HEK293 (cell line): ENCODE measurements around the gene PRKCA.

Experiments
- CTCF ChIA-PET: fragments of 350-600 bp; formaldehyde crosslinking; extraction: SDS; loops from one replicate; lab custom pipeline; 2021; ENCODE audit warnings: antibody characterized with exemption; lab: Yijun Ruan, JAX
- POLR2A ChIA-PET: fragments of 300-600 bp; formaldehyde crosslinking; extraction: SDS; loops from one replicate; lab custom pipeline; 2020; ENCODE audit warnings: antibody characterized with exemption, inconsistent platforms; lab: Yijun Ruan, JAX
- H3K27ac ChIP-seq: fragments of 200-500 bp; sonication (Bioruptor generic); 2 replicates; pipeline ENCODE4 v1.5.1; 2014; ENCODE audit warnings: low read depth, low read length, control low read depth, inconsistent platforms; ENCODE audit errors: extremely low read depth
- H3K36me3 ChIP-seq, 2 experiments: fragments of 200-500 bp in 1 of 2; sonication (Bioruptor generic) in 1 of 2; 1 replicate in 1 of 2; 2 replicates in 1 of 2; pipeline ENCODE4 v1.5.1; 2014 to 2017; ENCODE audit warnings: inconsistent platforms in 2 of 2, low read length in 2 of 2; ENCODE audit not compliant: control insufficient read depth in 2 of 2, insufficient read depth in 1 of 2
- H3K4me1 ChIP-seq: fragments of 200-500 bp; sonication (Bioruptor generic); 2 replicates; pipeline ENCODE4 v1.5.1; 2014; ENCODE audit warnings: mild to moderate bottlenecking, low read length, inconsistent platforms; ENCODE audit not compliant: control insufficient read depth, insufficient read depth
- H3K4me3 ChIP-seq: 2 replicates; pipeline ENCODE4 v1.5.1; 2011; ENCODE audit warnings: low read depth, mild to moderate bottlenecking, control low read depth, low read length, moderate library complexity
- H3K9me3 ChIP-seq: fragments of 200-500 bp; sonication (Bioruptor generic); 2 replicates; pipeline ENCODE4 v1.5.1; 2014; ENCODE audit warnings: low read depth, low read length, inconsistent platforms; ENCODE audit not compliant: control insufficient read depth, insufficient read depth
- ATF2 ChIP-seq: fragments of 450-650 bp; formaldehyde crosslinking; IDR thresholded peaks from 2 replicates; pipeline ENCODE4 v1.5.1; 2016; ENCODE audit warnings: missing biosample characterization, missing genetic modification characterization, low read depth
- GLIS1 ChIP-seq: fragments of 450-650 bp; formaldehyde crosslinking; IDR thresholded peaks from 2 replicates; pipeline ENCODE4 v1.5.1; 2016; ENCODE audit warnings: missing biosample characterization, missing genetic modification characterization
- KLF8 ChIP-seq: fragments of 450-650 bp; formaldehyde crosslinking; IDR thresholded peaks from 2 replicates; pipeline ENCODE4 v1.5.1; 2016; ENCODE audit warnings: missing biosample characterization, missing genetic modification characterization
- PRDM6 ChIP-seq: fragments of 450-650 bp; formaldehyde crosslinking; IDR thresholded peaks from 2 replicates; pipeline ENCODE4 v1.5.1; 2017; ENCODE audit warnings: missing biosample characterization, missing genetic modification characterization
- SP3 ChIP-seq: fragments of 450-650 bp; formaldehyde crosslinking; IDR thresholded peaks from 2 replicates; pipeline ENCODE4 v1.5.1; 2016; ENCODE audit warnings: missing biosample characterization, missing genetic modification characterization
- TSHZ1 ChIP-seq: fragments of 450-650 bp; formaldehyde crosslinking; IDR thresholded peaks from 2 replicates; pipeline ENCODE4 v1.5.1; 2016; ENCODE audit warnings: missing biosample characterization, missing genetic modification characterization, borderline replicate concordance
- WT1 ChIP-seq: fragments of 450-650 bp; formaldehyde crosslinking; IDR thresholded peaks from 2 replicates; pipeline ENCODE4 v1.5.1; 2016; ENCODE audit warnings: missing biosample characterization, missing genetic modification characterization
- YY1 ChIP-seq: fragments of 450-650 bp; formaldehyde crosslinking; IDR thresholded peaks from 2 replicates; pipeline ENCODE4 v1.5.1; 2018; ENCODE audit warnings: missing biosample characterization, missing genetic modification characterization
- YY2 ChIP-seq: fragments of 450-650 bp; formaldehyde crosslinking; IDR thresholded peaks from 2 replicates; pipeline ENCODE4 v1.5.1; 2016; ENCODE audit warnings: missing biosample characterization, missing genetic modification characterization
- ZBTB10 ChIP-seq: fragments of 450-650 bp; formaldehyde crosslinking; IDR thresholded peaks from 2 replicates; pipeline ENCODE4 v1.5.1; 2016; ENCODE audit warnings: missing biosample characterization, missing genetic modification characterization
- ZBTB21 ChIP-seq: fragments of 450-650 bp; formaldehyde crosslinking; IDR thresholded peaks from 2 replicates; pipeline ENCODE4 v1.5.1; 2017; ENCODE audit warnings: missing biosample characterization, missing genetic modification characterization
- ZNF121 ChIP-seq: fragments of 450-650 bp; formaldehyde crosslinking; IDR thresholded peaks from 2 replicates; pipeline ENCODE4 v1.5.1; 2016; ENCODE audit warnings: missing biosample characterization, missing genetic modification characterization
- ZNF132 ChIP-seq: fragments of 450-650 bp; formaldehyde crosslinking; IDR thresholded peaks from 2 replicates; pipeline ENCODE4 v1.5.1; 2017; ENCODE audit warnings: missing biosample characterization, missing genetic modification characterization, borderline replicate concordance
- ZNF274 ChIP-seq, 2 experiments: fragments of 200-500 bp in 1 of 2; fragments of 450-650 bp in 1 of 2; sonication (Bioruptor generic) in 1 of 2; formaldehyde crosslinking in 1 of 2; IDR thresholded peaks; 2 replicates each; pipeline versions ENCODE4 v1.5.1 to v1.6.1; 2014 to 2016; ENCODE audit warnings: borderline replicate concordance in 1 of 2, inconsistent platforms in 1 of 2, low read length in 1 of 2, missing biosample characterization in 1 of 2, missing genetic modification characterization in 1 of 2
- ZNF311 ChIP-seq: fragments of 450-650 bp; formaldehyde crosslinking; IDR thresholded peaks from 2 replicates; pipeline ENCODE4 v1.5.1; 2017; ENCODE audit warnings: missing biosample characterization, missing genetic modification characterization, borderline replicate concordance
- ZNF623 ChIP-seq: fragments of 450-650 bp; formaldehyde crosslinking; IDR thresholded peaks from 2 replicates; pipeline ENCODE4 v1.5.1; 2016; ENCODE audit warnings: missing biosample characterization, missing genetic modification characterization
- ZNF639 ChIP-seq: fragments of 450-650 bp; formaldehyde crosslinking; IDR thresholded peaks from 2 replicates; pipeline ENCODE4 v1.5.1; 2016; ENCODE audit warnings: missing biosample characterization, missing genetic modification characterization
- ZNF692 ChIP-seq: fragments of 450-650 bp; formaldehyde crosslinking; IDR thresholded peaks from 2 replicates; pipeline ENCODE4 v1.5.1; 2016; ENCODE audit warnings: missing biosample characterization, missing genetic modification characterization
- ZNF843 ChIP-seq: fragments of 450-650 bp; formaldehyde crosslinking; IDR thresholded peaks from 2 replicates; pipeline ENCODE4 v1.5.1; 2016; ENCODE audit warnings: missing biosample characterization, missing genetic modification characterization
- ZSCAN5A ChIP-seq: fragments of 450-650 bp; formaldehyde crosslinking; IDR thresholded peaks from 2 replicates; pipeline ENCODE4 v1.5.1; 2016; ENCODE audit warnings: missing biosample characterization, missing genetic modification characterization

Gene PRKCA

GRCh38 chr17:66522591-66523272 is 220.3 kb downstream of the PRKCA start:
- POLR2A ChIA-PET = no interaction called here
- Histone ChIP-seq H3K36me3 (no peaks in the 10 kb centered on the region), H3K27ac (no peak overlapping the region), H3K9me3 (no peaks in the 10 kb centered on the region), H3K4me3 (no peak overlapping the region), H3K4me1 (peaks cover 7% of the 10 kb centered on the region)
- CTCF ChIA-PET = interaction anchor here (0.8 kb wide), 1 partner anchor 277 kb away, joined by 3 read pairs; no protein-coding TSS in a partner anchor
- no peak for TF ChIP-seq ZNF692 (tag by site-specific recombination)
- TF ChIP-seq ZNF121 = no peak
- TF ChIP-seq ZNF623 (tag by site-specific recombination) = no peak
- no peak for TF ChIP-seq ZSCAN5A (tag by site-specific recombination)
- TF ChIP-seq YY2 (tag by site-specific recombination) = no peak
- TF ChIP-seq ATF2 (tag by site-specific recombination) = no peak
- TF ChIP-seq PRDM6 (tag by site-specific recombination) = no peak
- TF ChIP-seq ZNF311 (tag by site-specific recombination) = no peak
- no peak for TF ChIP-seq ZBTB21 (tag by site-specific recombination)
- TF ChIP-seq WT1 (tag by site-specific recombination) = no peak
- no peak for TF ChIP-seq ZNF274 (IDR thresholded peaks at IDR 0.05; ENCODE audit: low read length)
- TF ChIP-seq ZNF274 (tag by site-specific recombination; IDR thresholded peaks at IDR 0.05; ENCODE audit: borderline replicate concordance) = no peak
- no peak for TF ChIP-seq ZBTB10 (tag by site-specific recombination)
- no peak for TF ChIP-seq SP3
- TF ChIP-seq TSHZ1 (tag by site-specific recombination) = 0 out of 2 replicates have a peak, but pooled peaks have one; percentile 33
- TF ChIP-seq GLIS1 = no peak
- no peak for TF ChIP-seq ZNF843
- TF ChIP-seq KLF8 = peak; percentile 38; the same call in 1 of the 2 replicates
- no peak for TF ChIP-seq ZNF639
- no peak for TF ChIP-seq ZNF132 (tag by site-specific recombination)
- no peak for TF ChIP-seq YY1 (tag by site-specific recombination)
